A549 (cell line): ENCODE results near the gene SRRM4.

Source experiments
- ATOH8 ChIP-seq: fragments of 250-450 bp; sonication (Bioruptor Pico); IDR thresholded peaks from 2 replicates; pipeline ENCODE4 v1.5.0; 2020; ENCODE audit warnings: low read depth, mild to moderate bottlenecking, moderate library complexity
- CTCF ChIP-seq: fragments of >200 bp; sonication (Bioruptor Twin); formaldehyde crosslinking; IDR thresholded peaks from 3 replicates; pipeline ENCODE4 v1.5.1; 2016
- EP300 ChIP-seq, 2 experiments: fragments of >200 bp; sonication (Bioruptor Twin); formaldehyde crosslinking; IDR thresholded peaks; 2 replicates in 1 of 2; 3 replicates in 1 of 2; pipeline ENCODE4 v1.6.1; 2016 to 2017
- FOSL2 ChIP-seq, 2 experiments: fragments of 450-650 bp in 1 of 2; fragments of >200 bp in 1 of 2; sonication (Bioruptor Twin) in 1 of 2; formaldehyde crosslinking; IDR thresholded peaks; 2 replicates each; pipeline versions ENCODE4 v1.5.0 to v1.6.1; 2016 to 2020; ENCODE audit warnings: mild to moderate bottlenecking in 1 of 2, moderate library complexity in 1 of 2
- MAX ChIP-seq: IDR thresholded peaks from 2 replicates; pipeline ENCODE4 v1.6.1; 2012
- NR3C1 ChIP-seq: fragments of >200 bp; sonication (Bioruptor Twin); formaldehyde crosslinking; IDR thresholded peaks from 3 replicates; pipeline ENCODE4 v1.6.1; 2017
- PHF8 ChIP-seq: fragments of 200-600 bp; sonication (generic); IDR thresholded peaks from 2 replicates; pipeline ENCODE4 v1.6.1; 2016; ENCODE audit warnings: low read depth, mild to moderate bottlenecking, antibody characterized with exemption, moderate library complexity, borderline replicate concordance
- POLR2A ChIP-seq: IDR thresholded peaks from 2 replicates; pipeline ENCODE4 v1.6.1; 2012; ENCODE audit warnings: mild to moderate bottlenecking, low read length
- RAD21 ChIP-seq, 2 experiments: fragments of >200 bp in 1 of 2; sonication (Bioruptor Twin) in 1 of 2; formaldehyde crosslinking in 1 of 2; IDR thresholded peaks in 1 of 2; conservative IDR thresholded peaks in 1 of 2; 2 replicates in 1 of 2; 3 replicates in 1 of 2; pipeline ENCODE4 v1.6.1; 2012 to 2018; ENCODE audit warnings: inconsistent platforms in 1 of 2
- RARB ChIP-seq: fragments of 250-450 bp; sonication (Bioruptor Pico); IDR thresholded peaks from 2 replicates; pipeline ENCODE4 v1.8.0; 2021; ENCODE audit warnings: mild to moderate bottlenecking, moderate library complexity
- SMC3 ChIP-seq: fragments of >200 bp; sonication (Bioruptor Twin); formaldehyde crosslinking; IDR thresholded peaks from 3 replicates; pipeline ENCODE4 v1.6.1; 2018; ENCODE audit warnings: inconsistent platforms
- ZFP36 ChIP-seq: fragments of 450-650 bp; IDR thresholded peaks from 2 replicates; pipeline ENCODE4 v1.6.1; 2014; ENCODE audit warnings: borderline replicate concordance; ENCODE audit not compliant: partially characterized antibody
- TF ChIP-seq, protein P1 (sequence below): fragments of 250-450 bp; sonication (Bioruptor Pico); IDR thresholded peaks from 2 replicates; pipeline ENCODE4 v1.5.0; 2021; ENCODE audit warnings: mild to moderate bottlenecking, moderate library complexity, borderline replicate concordance
- TF ChIP-seq, protein P2 (sequence below): IDR thresholded peaks from 2 replicates; pipeline ENCODE4 v1.6.1; 2012

DNA sequence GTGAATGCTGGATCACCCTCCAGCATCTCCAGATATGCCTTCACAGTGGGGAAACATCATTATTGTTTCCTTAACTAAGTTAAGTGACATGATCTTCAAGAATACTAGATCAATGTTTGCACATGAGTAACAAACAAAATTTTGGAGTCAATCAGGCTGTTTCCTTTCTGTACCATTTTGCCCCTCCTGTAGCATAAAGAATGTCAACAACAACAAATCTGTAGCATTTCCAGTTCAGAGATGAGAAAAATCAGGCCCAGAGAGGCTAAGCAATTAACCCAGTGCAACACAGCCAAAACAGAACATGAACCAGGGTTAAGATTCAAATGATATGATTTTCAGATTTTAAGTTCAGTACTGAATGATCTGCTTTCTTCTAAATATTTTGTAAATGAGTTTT lies 31.7 kb downstream of the SRRM4 start:
- no peak for TF ChIP-seq CTCF
- TF ChIP-seq, protein P1, sequence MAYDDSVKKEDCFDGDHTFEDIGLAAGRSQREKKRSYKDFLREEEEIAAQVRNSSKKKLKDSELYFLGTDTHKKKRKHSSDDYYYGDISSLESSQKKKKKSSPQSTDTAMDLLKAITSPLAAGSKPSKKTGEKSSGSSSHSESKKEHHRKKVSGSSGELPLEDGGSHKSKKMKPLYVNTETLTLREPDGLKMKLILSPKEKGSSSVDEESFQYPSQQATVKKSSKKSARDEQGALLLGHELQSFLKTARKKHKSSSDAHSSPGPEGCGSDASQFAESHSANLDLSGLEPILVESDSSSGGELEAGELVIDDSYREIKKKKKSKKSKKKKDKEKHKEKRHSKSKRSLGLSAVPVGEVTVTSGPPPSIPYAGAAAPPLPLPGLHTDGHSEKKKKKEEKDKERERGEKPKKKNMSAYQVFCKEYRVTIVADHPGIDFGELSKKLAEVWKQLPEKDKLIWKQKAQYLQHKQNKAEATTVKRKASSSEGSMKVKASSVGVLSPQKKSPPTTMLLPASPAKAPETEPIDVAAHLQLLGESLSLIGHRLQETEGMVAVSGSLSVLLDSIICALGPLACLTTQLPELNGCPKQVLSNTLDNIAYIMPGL (CRISPR knock-in tag) = no peak
- no peak for TF ChIP-seq EP300 (IDR thresholded peaks at IDR 0.05)
- TF ChIP-seq, protein P2, sequence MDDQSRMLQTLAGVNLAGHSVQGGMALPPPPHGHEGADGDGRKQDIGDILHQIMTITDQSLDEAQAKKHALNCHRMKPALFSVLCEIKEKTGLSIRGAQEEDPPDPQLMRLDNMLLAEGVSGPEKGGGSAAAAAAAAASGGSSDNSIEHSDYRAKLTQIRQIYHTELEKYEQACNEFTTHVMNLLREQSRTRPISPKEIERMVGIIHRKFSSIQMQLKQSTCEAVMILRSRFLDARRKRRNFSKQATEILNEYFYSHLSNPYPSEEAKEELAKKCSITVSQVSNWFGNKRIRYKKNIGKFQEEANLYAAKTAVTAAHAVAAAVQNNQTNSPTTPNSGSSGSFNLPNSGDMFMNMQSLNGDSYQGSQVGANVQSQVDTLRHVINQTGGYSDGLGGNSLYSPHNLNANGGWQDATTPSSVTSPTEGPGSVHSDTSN = no peak
- no peak for TF ChIP-seq PHF8
- no peak for TF ChIP-seq FOSL2 (IDR thresholded peaks at IDR 0.05)
- TF ChIP-seq FOSL2 (CRISPR knock-in tag; IDR thresholded peaks at IDR 0.05) = no peak
- TF ChIP-seq RAD21 (conservative IDR thresholded peaks at IDR 0.05 in 1 of 2, IDR thresholded peaks at IDR 0.05 in 1 of 2) = no peak
- TF ChIP-seq ATOH8 (CRISPR knock-in tag) = no peak
- TF ChIP-seq POLR2A = no peak
- TF ChIP-seq ZFP36 = no peak
- no peak for TF ChIP-seq SMC3
- no peak for TF ChIP-seq MAX
- TF ChIP-seq NR3C1 = no peak
- no peak for TF ChIP-seq RARB (CRISPR knock-in tag)
